ENCODE measurements around the gene WDR88. TPM values are rescaled to one million over a fixed set of nuclear protein-coding genes. Genes with fewer than 3 reads are reported as not detected.

The WDR88 gene
- total RNA-seq, 1 donor from 2014 or later = not detected

DNA sequence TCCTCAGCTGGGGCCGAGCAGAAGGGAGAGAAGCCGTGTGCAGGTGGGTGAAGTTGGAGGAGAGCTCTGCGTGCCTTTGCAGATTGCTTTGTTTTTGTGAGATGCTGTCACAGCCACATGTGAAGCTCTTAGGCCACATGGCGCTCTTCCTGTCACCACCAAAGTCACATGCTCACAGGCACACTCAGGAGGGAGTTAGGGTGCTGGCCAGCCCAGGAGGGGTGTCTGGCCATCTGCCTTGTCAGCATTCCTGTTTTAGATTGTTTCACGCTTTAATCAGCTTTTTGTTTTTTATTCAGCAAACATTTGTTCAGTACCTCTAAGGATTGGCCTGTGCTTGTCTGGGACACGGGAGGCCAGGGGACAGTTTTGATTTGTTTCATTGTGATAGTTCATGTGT is 29.0 kb upstream of the WDR88 start:
- peaks cover 44 to 74% of the 10 kb centered on the region in 2 donors for H3K36me3 ChIP-seq
- no peak for TF ChIP-seq CTCF (IDR thresholded peaks at IDR 0.05)
- intact Hi-C loops (cut with DNase I) = no loop called here
- no peaks in the 10 kb centered on the region for H3K27me3 ChIP-seq
- no peaks in the 10 kb centered on the region for H3K4me1 ChIP-seq
- no peaks in the 10 kb centered on the region for H3K9me3 ChIP-seq
- no peak for DNase-seq (ENCODE audit: low spot score in 2 of 2)
- no peak overlapping the region for H3K27ac ChIP-seq
- H3K4me3 ChIP-seq = no peak overlapping the region

DNA sequence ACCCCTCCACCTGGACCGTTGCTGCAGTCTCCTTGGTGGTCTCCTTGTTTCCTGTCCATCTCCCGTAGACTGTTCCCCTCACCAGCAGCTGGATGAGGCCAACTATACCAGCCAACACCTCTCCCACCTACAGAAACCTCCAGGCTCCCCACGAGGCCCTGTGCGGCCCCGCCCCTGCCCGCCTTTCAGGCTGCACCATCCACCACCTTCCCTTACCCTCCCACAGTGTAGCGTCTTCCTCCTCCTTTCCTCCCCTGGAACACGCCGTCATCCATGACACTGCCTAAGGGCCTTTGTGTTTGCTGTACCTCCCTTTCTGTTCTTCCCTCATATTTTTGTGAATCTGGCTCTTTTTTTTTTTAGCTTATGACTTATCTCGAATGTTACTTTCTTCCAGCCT is 23.8 kb upstream of the WDR88 start:
- H3K36me3 ChIP-seq = peaks cover 65 to 78% of the 10 kb centered on the region in 2 donors

GRCh38 chr19:33110137-33110910 is 21.6 kb upstream of the WDR88 start:
- H3K27me3 ChIP-seq = no peaks in the 10 kb centered on the region
- intact Hi-C loops (cut with DNase I) = no loop called here
- no peaks in the 10 kb centered on the region for H3K9me3 ChIP-seq
- H3K36me3 ChIP-seq = peaks cover 68 to 76% of the 10 kb centered on the region in 2 donors
- no peak for DNase-seq (ENCODE audit: low spot score in 2 of 2)
- TF ChIP-seq CTCF (IDR thresholded peaks at IDR 0.05) = no peak
- H3K4me3 ChIP-seq = no peak overlapping the region
- no peaks in the 10 kb centered on the region for H3K4me1 ChIP-seq
- no peak overlapping the region for H3K27ac ChIP-seq

More for the DNA sequence above, 23.8 kb upstream of the WDR88 start:
- intact Hi-C loops (cut with DNase I) = no loop called here
- DNase-seq (ENCODE audit: low spot score in 2 of 2) = no peak
- no peaks in the 10 kb centered on the region for H3K4me1 ChIP-seq
- no peaks in the 10 kb centered on the region for H3K9me3 ChIP-seq
- H3K27ac ChIP-seq = no peak overlapping the region
- H3K27me3 ChIP-seq = no peaks in the 10 kb centered on the region
- TF ChIP-seq CTCF (IDR thresholded peaks at IDR 0.05) = no peak
- H3K4me3 ChIP-seq = no peak overlapping the region

GRCh38 chr19:33111587-33111986 is 20.3 kb upstream of the WDR88 start:
- Histone ChIP-seq H3K4me1 (no peaks in the 10 kb centered on the region), H3K27ac (no peak overlapping the region), H3K4me3 (no peak overlapping the region), H3K36me3 (peaks cover 68 to 84% of the 10 kb centered on the region in 2 donors), H3K9me3 (no peaks in the 10 kb centered on the region), H3K27me3 (no peaks in the 10 kb centered on the region)
- no peak for DNase-seq (ENCODE audit: low spot score in 2 of 2)
- TF ChIP-seq CTCF (IDR thresholded peaks at IDR 0.05) = no peak
- intact Hi-C loops (cut with DNase I) = no loop called here

- intact Hi-C loops (cut with DNase I) = no loop called here
- Histone ChIP-seq H3K27ac (no peak overlapping the region), H3K36me3 (peaks cover 68 to 83% of the 10 kb centered on the region in 2 donors), H3K9me3 (no peaks in the 10 kb centered on the region), H3K27me3 (no peaks in the 10 kb centered on the region), H3K4me3 (no peak overlapping the region), H3K4me1 (no peaks in the 10 kb centered on the region)
- DNase-seq (ENCODE audit: low spot score in 2 of 2) = no peak
- no peak for TF ChIP-seq CTCF (IDR thresholded peaks at IDR 0.05)
These were observed 17.6 kb upstream of the WDR88 start for GRCh38 chr19:33114312-33114711.
